HEK293 (cell line): ENCODE results near the gene PCDHGC5.

Experiments
- REST ChIP-seq: fragments of 450-650 bp; formaldehyde crosslinking; IDR thresholded peaks from 2 replicates; pipeline ENCODE4 v1.5.1; 2016; ENCODE audit warnings: missing biosample characterization, missing genetic modification characterization
- YY1 ChIP-seq: fragments of 450-650 bp; formaldehyde crosslinking; IDR thresholded peaks from 2 replicates; pipeline ENCODE4 v1.5.1; 2018; ENCODE audit warnings: missing biosample characterization, missing genetic modification characterization

DNA sequence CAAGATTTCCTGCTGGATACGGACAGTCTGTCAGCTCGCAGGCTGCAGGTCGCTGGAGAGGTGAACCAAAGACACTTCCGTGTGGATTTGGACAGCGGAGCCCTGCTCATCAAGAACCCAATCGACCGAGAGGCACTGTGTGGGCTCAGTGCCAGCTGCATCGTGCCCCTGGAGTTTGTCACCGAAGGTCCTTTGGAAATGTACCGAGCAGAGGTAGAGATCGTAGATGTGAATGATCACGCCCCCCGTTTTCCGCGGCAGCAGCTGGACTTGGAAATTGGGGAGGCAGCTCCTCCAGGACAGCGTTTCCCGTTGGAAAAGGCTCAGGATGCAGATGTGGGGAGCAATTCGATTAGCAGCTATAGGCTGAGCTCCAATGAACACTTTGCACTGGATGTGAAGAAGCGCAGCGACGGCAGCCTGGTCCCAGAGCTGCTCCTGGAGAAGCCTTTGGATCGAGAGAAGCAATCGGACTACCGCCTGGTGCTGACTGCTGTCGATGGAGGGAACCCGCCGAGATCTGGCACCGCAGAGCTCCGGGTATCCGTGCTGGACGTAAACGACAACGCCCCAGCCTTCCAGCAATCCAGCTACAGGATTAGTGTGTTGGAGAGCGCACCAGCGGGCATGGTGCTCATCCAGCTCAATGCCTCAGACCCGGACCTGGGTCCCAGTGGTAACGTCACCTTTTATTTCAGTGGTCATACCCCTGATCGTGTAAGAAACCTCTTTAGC lies 3.4 kb upstream of the PCDHGC5 start:
- TF ChIP-seq REST (tag by site-specific recombination) = no peak
- TF ChIP-seq YY1 (tag by site-specific recombination) = no peak
